OCI-LY3 (cell line): ENCODE measurements around the gene PIGL.

Source experiments
- CTCF ChIP-seq: fragments of 200-600, 300-600 bp; sonication (generic); IDR thresholded peaks from 2 replicates; pipeline ENCODE4 v1.5.1; 2014; ENCODE audit warnings: antibody characterized with exemption, low read length, low read depth
- EZH2phosphoT487 ChIP-seq: fragments of 200-600 bp; shearing (Covaris generic); IDR thresholded peaks from 2 replicates; pipeline ENCODE4 v1.6.1; 2018; ENCODE audit warnings: antibody characterized with exemption, mixed run types, low read depth

- TF ChIP-seq CTCF (no peak), EZH2phosphoT487 (no peak)
These were observed 128.6 kb downstream of the PIGL start for GRCh38 chr17:16345565-16345964.
